Endothelial cell of umbilical vein (primary cell): Measurements from ENCODE around the gene TUSC2. TPM values are rescaled to one million over a fixed set of nuclear protein-coding genes. Genes with fewer than 3 reads are reported as not detected.
A peak's percentile ranks its signal among the peaks of the same experiment; 100 is the strongest.

Experiments used
- BruUV-seq: library from RNA; stranded (reverse); fragments of 400-500 nt; replicated peaks from 2 replicates; lab custom pipeline; 2021; lab: Mats Ljungman, UMichigan
- CTCF ChIA-PET: fragments of 300-600, 350-600 bp; sonication (Branson Sonifier 250); formaldehyde crosslinking; loops from one replicate; lab custom pipeline; 2021; ENCODE audit warnings: antibody characterized with exemption, inconsistent platforms; lab: Charles Lee
- POLR2A ChIA-PET: fragments of 300-600, 350-600 bp; sonication (Branson Sonifier 250); formaldehyde crosslinking; loops from one replicate; lab custom pipeline; 2021; ENCODE audit warnings: antibody characterized with exemption, inconsistent platforms; lab: Charles Lee
- DNase-seq: peaks from one replicate; pipeline ENCODE4 v3.0.0-alpha.2; 2011; ENCODE audit warnings: low read depth, low spot score
- FAIRE-seq: peaks from 2 replicates; lab custom pipeline; 2011; peaks lifted over from hg19 to GRCh38; lab: Jason Lieb, UNC
- H2AFZ ChIP-seq: 2 replicates; pipeline ENCODE4 v1.6.0; 2012; ENCODE audit warnings: low read depth, low read length, control low read depth, inconsistent platforms
- H3K27ac ChIP-seq: 2 replicates; pipeline ENCODE4 v1.5.1; 2011; ENCODE audit warnings: low read depth, mild to moderate bottlenecking, control low read depth, low read length, moderate library complexity; ENCODE audit not compliant: insufficient read depth
- H3K27me3 ChIP-seq, 2 experiments: 2 replicates each; pipeline versions ENCODE4 v1.6.0 to v1.6.1; 2011; ENCODE audit warnings: low read length in 2 of 2, mixed read lengths in 1 of 2; ENCODE audit not compliant: control insufficient read depth in 2 of 2, insufficient read depth in 2 of 2
- H3K36me3 ChIP-seq, 2 experiments: 2 replicates in 1 of 2; 3 replicates in 1 of 2; pipeline ENCODE4 v1.5.1; 2011; ENCODE audit warnings: low read length in 2 of 2, mild to moderate bottlenecking in 1 of 2, moderate library complexity in 1 of 2; ENCODE audit not compliant: control insufficient read depth in 2 of 2, insufficient read depth in 2 of 2; ENCODE audit errors: extremely low read depth in 1 of 2
- H3K4me1 ChIP-seq: 3 replicates; pipeline ENCODE4 v1.5.1; 2011; ENCODE audit warnings: mild to moderate bottlenecking, low read length; ENCODE audit not compliant: control insufficient read depth, insufficient read depth; ENCODE audit errors: extremely low read depth
- H3K4me2 ChIP-seq: 2 replicates; pipeline ENCODE4 v1.6.1; 2011; ENCODE audit warnings: low read length, control low read depth, mixed read lengths; ENCODE audit not compliant: insufficient read depth
- H3K4me3 ChIP-seq, 3 experiments: fragments of 200-600 bp in 1 of 3; sonication (generic), shearing (Covaris generic) in 1 of 3; replicated peaks in 1 of 3; 2 replicates each; pipeline ENCODE4 v1.5.1; 2011 to 2016; ENCODE audit warnings: control low read depth in 3 of 3, low read length in 3 of 3, mild to moderate bottlenecking in 2 of 3, inconsistent platforms in 1 of 3, low read depth in 1 of 3, moderate library complexity in 1 of 3; ENCODE audit not compliant: insufficient read depth in 1 of 3
- H3K79me2 ChIP-seq: 2 replicates; pipeline ENCODE4 v1.6.0; 2012; ENCODE audit warnings: low read length, inconsistent platforms; ENCODE audit not compliant: control insufficient read depth, insufficient read depth
- H3K9ac ChIP-seq: replicated peaks from 2 replicates; pipeline ENCODE3; 2011; ENCODE audit warnings: low read length, control low read depth; ENCODE audit not compliant: insufficient read depth; ENCODE audit errors: extremely low read depth
- H3K9me1 ChIP-seq: replicated peaks from 3 replicates; pipeline ENCODE4 v1.6.0; 2011; ENCODE audit warnings: mild to moderate bottlenecking, low read length; ENCODE audit not compliant: control insufficient read depth, insufficient read depth; ENCODE audit errors: extremely low read depth
- H3K9me3 ChIP-seq: replicated peaks from 2 replicates; pipeline ENCODE4 v1.5.1; 2012; ENCODE audit warnings: low read length, inconsistent platforms; ENCODE audit not compliant: control insufficient read depth, insufficient read depth
- H4K20me1 ChIP-seq: replicated peaks from 2 replicates; pipeline ENCODE3; 2011; ENCODE audit warnings: mild to moderate bottlenecking, low read length; ENCODE audit not compliant: control insufficient read depth, insufficient read depth; ENCODE audit errors: extremely low read depth
- CTCF ChIP-seq, 2 donors: IDR thresholded peaks; 1 replicate in 1 of 2; 2 replicates in 1 of 2; pipeline ENCODE4 v1.5.1; 2011; ENCODE audit warnings: low read length in 2 of 2, mild to moderate bottlenecking in 2 of 2, moderate library complexity in 2 of 2, control low read depth in 1 of 2, inconsistent platforms in 1 of 2, low read depth in 1 of 2; ENCODE audit not compliant: insufficient read depth in 1 of 2; ENCODE audit errors: extremely low read depth in 1 of 2
- EZH2 ChIP-seq: IDR thresholded peaks from 2 replicates; pipeline ENCODE4 v1.6.1; 2012; ENCODE audit warnings: borderline replicate concordance, low read depth, mild to moderate bottlenecking, moderate library complexity, low read length, inconsistent platforms; ENCODE audit not compliant: severe bottlenecking
- FOS ChIP-seq: IDR thresholded peaks from 2 replicates; pipeline ENCODE4 v1.6.1; 2011; ENCODE audit warnings: mild to moderate bottlenecking, low read length, moderate library complexity, borderline replicate concordance; ENCODE audit not compliant: insufficient read depth
- GATA2 ChIP-seq: IDR thresholded peaks from 2 replicates; pipeline ENCODE4 v1.7.0; 2011; ENCODE audit warnings: low read depth, mild to moderate bottlenecking, moderate library complexity, mixed read lengths, low read length; ENCODE audit not compliant: insufficient read length, insufficient read depth
- JUN ChIP-seq: IDR thresholded peaks from 2 replicates; pipeline ENCODE4 v1.6.1; 2011; ENCODE audit warnings: borderline replicate concordance, low read depth; ENCODE audit not compliant: insufficient read length, insufficient read depth
- MYC ChIP-seq: IDR thresholded peaks from one replicate; pipeline ENCODE4 v1.6.1; 2011; ENCODE audit warnings: mild to moderate bottlenecking, low read depth, low read length
- POLR2A ChIP-seq: IDR thresholded peaks from 2 replicates; pipeline ENCODE4 v1.6.1; 2012; ENCODE audit warnings: low read depth, mild to moderate bottlenecking, control low read depth, low read length
- POLR2AphosphoS5 ChIP-seq: IDR thresholded peaks from 2 replicates; pipeline ENCODE4 v1.6.1; 2012; ENCODE audit warnings: low read depth, mild to moderate bottlenecking, control low read depth, low read length, moderate library complexity; ENCODE audit not compliant: insufficient read depth
- dilution Hi-C: fragments of 300-500 bp; cut with MboI; formaldehyde crosslinking; loops from one replicate; pipeline ENCODE4 v1.15.0; 2019; ENCODE audit warnings: low sequenced_read_pairs; ENCODE audit not compliant: extremely low pct_ligation_motif_present
- intact Hi-C: fragments of 100-400 bp; cut with micrococcal nuclease; formaldehyde crosslinking; loops from one replicate; pipeline ENCODE4 v1.10.0; 2022
- polyA plus RNA-seq, 4 experiments: library from polyadenylated mRNA; depleted of rRNA in 3 of 4; stranded (reverse) in 3 of 4; unstranded in 1 of 4; fragments of >200 nt; gene quantifications; 2 replicates each; pipeline versions ENCODE4 v1.2.1 to v1.2.3, GENCODE V29; 2011 to 2012; ENCODE audit warnings: missing spikeins in 1 of 4
- total RNA-seq: library from RNA; stranded (reverse); gene quantifications from 2 replicates; pipeline ENCODE4 v1.2.3, GENCODE V29; 2021
- TF ChIP-seq, protein P1 (sequence below): IDR thresholded peaks from 2 replicates; pipeline ENCODE4 v1.6.1; 2011; ENCODE audit not compliant: insufficient read depth, insufficient read length

The TUSC2 gene
- total and polyA plus RNA-seq, 2 donors (not counting 3 experiments of a cell fraction or from before 2014, with no cell fraction given) = 30.0 to 89.0 TPM

DNA sequence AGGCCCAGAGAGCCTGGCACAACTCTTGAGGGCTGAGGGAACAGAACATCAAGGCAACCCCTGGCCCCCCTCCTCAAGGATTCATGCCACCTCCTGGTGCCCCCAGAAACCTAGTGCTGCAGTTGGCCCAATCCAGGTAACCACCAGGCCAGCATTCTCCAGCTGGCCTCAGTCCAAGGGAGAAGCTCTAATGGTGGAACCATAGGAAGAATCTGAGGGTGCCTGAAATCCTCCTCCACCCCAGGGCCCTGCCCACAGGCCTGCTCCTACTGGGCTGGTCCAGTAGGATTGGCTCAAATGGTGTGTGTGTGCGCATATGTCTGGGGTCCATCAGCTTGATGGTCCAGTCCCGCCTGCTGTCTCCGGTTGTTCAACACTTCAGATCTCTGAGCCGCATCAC lies 13.2 kb downstream of the TUSC2 start:
- FAIRE-seq (no peak), DNase-seq (no peak)
- Histone ChIP-seq H3K36me3 (peaks cover 17 to 43% of the 10 kb centered on the region in 2 experiments), H3K4me1 (peaks cover 36% of the 10 kb centered on the region), H3K4me3 (no peak overlapping the region), H3K9me3 (no peaks in the 10 kb centered on the region), H2AFZ (no peak overlapping the region), H3K9ac (no peak overlapping the region), H3K79me2 (peaks cover 35% of the 10 kb centered on the region), H3K4me2 (no peak overlapping the region), H3K27ac (no peak overlapping the region), H3K27me3 (no peaks in the 10 kb centered on the region), H3K9me1 (no peaks in the 10 kb centered on the region), H4K20me1 (no peaks in the 10 kb centered on the region)
- POLR2A ChIA-PET = interaction anchor here (0.6 kb wide), 1 partner anchor 9 kb away, joined by 4 read pairs; no protein-coding TSS in a partner anchor
- CTCF ChIA-PET = interaction anchor here (1.8 to 2.2 kb wide), 2 partner anchors 9 to 10 kb away, joined by 5 to 19 read pairs; no protein-coding TSS in a partner anchor
- BruUV-seq = no TSS peak
- intact Hi-C loops (no loop called here), dilution Hi-C loops (no loop called here)
- no peak for TF ChIP-seq FOS
- TF ChIP-seq GATA2 = no peak
- TF ChIP-seq EZH2 = no peak
- TF ChIP-seq POLR2A = peak; percentile 85
- peak; percentile 74 for TF ChIP-seq POLR2AphosphoS5
- TF ChIP-seq CTCF (IDR thresholded peaks at IDR 0.05; ENCODE audit: extremely low read depth in 1 of 2, insufficient read depth in 1 of 2, low read depth in 1 of 2, low read length in 2 of 2) = no peak
- TF ChIP-seq, protein P1, sequence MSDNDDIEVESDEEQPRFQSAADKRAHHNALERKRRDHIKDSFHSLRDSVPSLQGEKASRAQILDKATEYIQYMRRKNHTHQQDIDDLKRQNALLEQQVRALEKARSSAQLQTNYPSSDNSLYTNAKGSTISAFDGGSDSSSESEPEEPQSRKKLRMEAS = no peak
- no peak for TF ChIP-seq JUN
- no peak for TF ChIP-seq MYC
